ENCODE measurements around the gene ITGB7. TPM values are rescaled to one million over a fixed set of nuclear protein-coding genes. Genes with fewer than 3 reads are reported as not detected.
A peak's percentile ranks its signal among the peaks of the same experiment; 100 is the strongest.

The ITGB7 gene
- total and polyA plus RNA-seq, 2 donors (not counting 3 experiments of a cell fraction or from before 2014, with no cell fraction given), result 0.17 TPM; not detected in 1

DNA sequence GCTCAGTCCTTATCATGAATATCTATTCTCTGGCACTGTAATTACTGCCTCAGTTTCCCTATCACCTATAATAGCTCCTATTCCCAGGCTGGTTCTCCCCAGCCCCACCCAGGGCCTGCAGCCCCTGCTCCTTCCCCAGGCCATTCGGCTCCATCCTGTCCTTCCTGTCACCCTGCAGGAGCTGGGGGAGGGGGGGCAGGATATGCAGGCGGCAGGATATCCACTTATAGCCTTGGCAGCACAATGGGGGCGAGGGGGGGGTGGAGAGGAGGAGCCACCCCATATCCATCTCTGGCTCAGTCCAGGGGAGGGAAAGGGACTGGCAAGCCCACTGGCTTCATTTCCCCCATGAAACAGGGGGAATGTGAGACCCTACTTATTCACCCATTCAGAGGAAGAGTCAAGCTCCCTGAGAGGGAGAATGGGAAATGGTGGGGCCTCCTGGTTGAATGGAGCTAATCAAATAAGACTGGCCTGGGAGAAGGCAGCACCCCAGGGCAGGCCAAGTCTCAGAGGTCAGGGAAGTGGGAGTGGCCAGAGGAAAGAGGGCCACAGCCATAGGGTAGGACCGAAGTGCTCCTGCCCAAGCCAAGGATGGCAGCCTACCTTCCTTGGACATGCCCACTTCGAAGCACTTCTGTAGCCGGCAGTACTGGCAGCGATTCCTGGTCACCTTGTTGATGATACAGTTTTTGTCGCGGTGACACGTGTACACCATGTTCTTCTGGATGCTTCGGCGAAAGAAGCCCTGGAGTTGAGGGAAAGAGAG is 7.8 kb upstream of the ITGB7 start:
- no TSS peak for BruUV-seq (replicated peaks)
- H3K79me2 ChIP-seq (ENCODE audit: control insufficient read depth, insufficient read depth, low read length), result no peaks in the 10 kb centered on the region
- H3K4me3 ChIP-seq (replicated peaks in 1 of 3; ENCODE audit: insufficient read depth in 1 of 3, low read depth in 1 of 3, low read length in 3 of 3), result no peak overlapping the region
- H4K20me1 ChIP-seq (replicated peaks; ENCODE audit: control insufficient read depth, extremely low read depth, insufficient read depth, low read length), result no peaks in the 10 kb centered on the region
- H3K27ac ChIP-seq (ENCODE audit: insufficient read depth, low read depth, low read length), result peak overlapping the region; percentile 11
- peak overlapping the region; percentile 21 for H3K4me2 ChIP-seq (ENCODE audit: insufficient read depth, low read length)
- DNase-seq (ENCODE audit: low read depth, low spot score), result peak; percentile 61
- CTCF ChIA-PET, result interaction anchor here (1.1 to 7.3 kb wide), 21 partner anchors 8 to 162 kb away, joined by 3 to 366 read pairs (median 14); partner anchors contain the start of genes AAAS, CSAD, ESPL1 and MYG1
- peaks cover 0 to 2% of the 10 kb centered on the region in 2 experiments for H3K36me3 ChIP-seq (ENCODE audit: control insufficient read depth in 2 of 2, extremely low read depth in 1 of 2, insufficient read depth in 2 of 2, low read length in 2 of 2)
- POLR2A ChIA-PET, result interaction anchor here (1.5 kb wide), 1 partner anchor 106 kb away, joined by 6 read pairs; the partner anchor contains the start of gene AAAS
- H3K9ac ChIP-seq (replicated peaks; ENCODE audit: extremely low read depth, insufficient read depth, low read length), result no peak overlapping the region
- TF ChIP-seq MYC (IDR thresholded peaks at IDR 0.05; ENCODE audit: low read depth, low read length) (no peak), POLR2AphosphoS5 (IDR thresholded peaks at IDR 0.05; ENCODE audit: insufficient read depth, low read depth, low read length) (peak; percentile 48)
- TF ChIP-seq, protein P1, sequence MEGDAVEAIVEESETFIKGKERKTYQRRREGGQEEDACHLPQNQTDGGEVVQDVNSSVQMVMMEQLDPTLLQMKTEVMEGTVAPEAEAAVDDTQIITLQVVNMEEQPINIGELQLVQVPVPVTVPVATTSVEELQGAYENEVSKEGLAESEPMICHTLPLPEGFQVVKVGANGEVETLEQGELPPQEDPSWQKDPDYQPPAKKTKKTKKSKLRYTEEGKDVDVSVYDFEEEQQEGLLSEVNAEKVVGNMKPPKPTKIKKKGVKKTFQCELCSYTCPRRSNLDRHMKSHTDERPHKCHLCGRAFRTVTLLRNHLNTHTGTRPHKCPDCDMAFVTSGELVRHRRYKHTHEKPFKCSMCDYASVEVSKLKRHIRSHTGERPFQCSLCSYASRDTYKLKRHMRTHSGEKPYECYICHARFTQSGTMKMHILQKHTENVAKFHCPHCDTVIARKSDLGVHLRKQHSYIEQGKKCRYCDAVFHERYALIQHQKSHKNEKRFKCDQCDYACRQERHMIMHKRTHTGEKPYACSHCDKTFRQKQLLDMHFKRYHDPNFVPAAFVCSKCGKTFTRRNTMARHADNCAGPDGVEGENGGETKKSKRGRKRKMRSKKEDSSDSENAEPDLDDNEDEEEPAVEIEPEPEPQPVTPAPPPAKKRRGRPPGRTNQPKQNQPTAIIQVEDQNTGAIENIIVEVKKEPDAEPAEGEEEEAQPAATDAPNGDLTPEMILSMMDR (IDR thresholded peaks at IDR 0.05; ENCODE audit: extremely low read depth in 1 of 2, insufficient read depth in 1 of 2, low read depth in 1 of 2, low read length in 2 of 2), result no peak
- no peaks in the 10 kb centered on the region for H3K9me1 ChIP-seq (replicated peaks; ENCODE audit: control insufficient read depth, extremely low read depth, insufficient read depth, low read length)
- dilution Hi-C loops (cut with MboI; ENCODE audit: extremely low pct_ligation_motif_present, low sequenced_read_pairs), result no loop called here
- intact Hi-C loops (cut with micrococcal nuclease), result loop anchor here (1.0 kb wide), 1 partner anchor 7 kb away; no protein-coding TSS in a partner anchor
- peak overlapping the region; percentile 35 for H2AFZ ChIP-seq (ENCODE audit: low read depth, low read length)
- H3K27me3 ChIP-seq (ENCODE audit: control insufficient read depth in 2 of 2, insufficient read depth in 2 of 2, low read length in 2 of 2), result no peaks in the 10 kb centered on the region
- peaks cover 42% of the 10 kb centered on the region for H3K4me1 ChIP-seq (ENCODE audit: control insufficient read depth, extremely low read depth, insufficient read depth, low read length)
- H3K9me3 ChIP-seq (replicated peaks; ENCODE audit: control insufficient read depth, insufficient read depth, low read length), result no peaks in the 10 kb centered on the region
- FAIRE-seq, result peak; percentile 80

All from endothelial cell of umbilical vein (primary cell).